DND-41 (cell line): ENCODE results near the gene SH2D1A.

Source experiments
- ATAC-seq: fragments of 200-7000 bp; cut with Tn5 transposase; 3 replicates; pipeline ENCODE4 v1.9.1; 2021; ENCODE audit warnings: low read depth; ENCODE audit not compliant: insufficient read depth
- DNase-seq: peaks from one replicate; pipeline ENCODE4 v3.0.0-alpha.2; 2020
- H2AFZ ChIP-seq: 2 replicates; pipeline ENCODE4 v1.6.0; 2012; ENCODE audit warnings: low read depth, low read length
- H3K27ac ChIP-seq: 2 replicates; pipeline ENCODE4 v1.5.1; 2012; ENCODE audit warnings: low read length, inconsistent platforms
- H3K27me3 ChIP-seq: fragments of 200-600 bp; sonication (generic); 2 replicates; pipeline ENCODE4 v1.6.0; 2012; ENCODE audit warnings: low read length, mild to moderate bottlenecking, inconsistent platforms; ENCODE audit not compliant: insufficient read depth, poor library complexity
- H3K36me3 ChIP-seq: 2 replicates; pipeline ENCODE4 v1.5.1; 2012; ENCODE audit warnings: low read length, inconsistent platforms; ENCODE audit not compliant: insufficient read depth
- H3K4me1 ChIP-seq: 2 replicates; pipeline ENCODE4 v1.5.1; 2012; ENCODE audit warnings: mild to moderate bottlenecking, low read length; ENCODE audit not compliant: insufficient read depth
- H3K4me2 ChIP-seq: 2 replicates; pipeline ENCODE4 v1.6.0; 2012; ENCODE audit warnings: mild to moderate bottlenecking, moderate library complexity, low read length, inconsistent platforms; ENCODE audit not compliant: insufficient read depth
- H3K4me3 ChIP-seq, 2 experiments: fragments of 200-600 bp in 1 of 2; shearing (Covaris generic) in 1 of 2; 2 replicates each; pipeline ENCODE4 v1.5.1; 2012 to 2016; ENCODE audit warnings: inconsistent platforms in 2 of 2, low read length in 2 of 2, mild to moderate bottlenecking in 2 of 2, low read depth in 1 of 2, moderate library complexity in 1 of 2
- H3K79me2 ChIP-seq: 2 replicates; pipeline ENCODE4 v1.6.0; 2012; ENCODE audit warnings: low read length, inconsistent platforms; ENCODE audit not compliant: insufficient read depth
- H3K9ac ChIP-seq: 2 replicates; pipeline ENCODE4 v1.6.0; 2012; ENCODE audit warnings: low read depth, mild to moderate bottlenecking, inconsistent platforms, low read length, moderate library complexity
- H3K9me3 ChIP-seq: 2 replicates; pipeline ENCODE4 v1.5.1; 2012; ENCODE audit warnings: low read length, moderate library complexity, mild to moderate bottlenecking, inconsistent platforms; ENCODE audit not compliant: insufficient read depth, severe bottlenecking
- H4K20me1 ChIP-seq: 2 replicates; pipeline ENCODE4 v1.6.0; 2012; ENCODE audit warnings: low read length; ENCODE audit not compliant: insufficient read depth
- CTCF ChIP-seq: IDR thresholded peaks from 2 replicates; pipeline ENCODE4 v1.5.1; 2012; ENCODE audit warnings: borderline replicate concordance, low read length, moderate library complexity, mild to moderate bottlenecking; ENCODE audit not compliant: poor library complexity, severe bottlenecking; ENCODE audit errors: extremely low read depth
- EZH2 ChIP-seq: IDR thresholded peaks from 3 replicates; pipeline ENCODE4 v1.6.1; 2012; ENCODE audit warnings: borderline replicate concordance, low read depth, mild to moderate bottlenecking, moderate library complexity, low read length, inconsistent platforms; ENCODE audit not compliant: severe bottlenecking

Gene SH2D1A

GRCh38 chrX:124325732-124326131 lies 20.6 kb upstream of the SH2D1A start:
- Histone ChIP-seq H3K4me1 (no peaks in the 10 kb centered on the region), H3K27ac (no peak overlapping the region), H3K27me3 (no peaks in the 10 kb centered on the region), H3K4me3 (no peak overlapping the region), H2AFZ (no peak overlapping the region), H3K79me2 (no peaks in the 10 kb centered on the region), H3K36me3 (no peaks in the 10 kb centered on the region), H3K9ac (no peak overlapping the region), H4K20me1 (no peaks in the 10 kb centered on the region), H3K9me3 (no peaks in the 10 kb centered on the region), H3K4me2 (no peak overlapping the region)
- DNase-seq (no peak), ATAC-seq (no peak)
- TF ChIP-seq EZH2 (no peak), CTCF (no peak)

- Histone ChIP-seq H3K4me3 (no peak overlapping the region), H3K9me3 (no peaks in the 10 kb centered on the region), H3K4me1 (no peaks in the 10 kb centered on the region), H2AFZ (no peak overlapping the region), H3K27me3 (no peaks in the 10 kb centered on the region), H3K9ac (no peak overlapping the region), H3K36me3 (no peaks in the 10 kb centered on the region), H3K79me2 (no peaks in the 10 kb centered on the region), H3K4me2 (no peak overlapping the region), H4K20me1 (no peaks in the 10 kb centered on the region), H3K27ac (no peak overlapping the region)
- no peak for DNase-seq
- TF ChIP-seq CTCF, result no peak
- TF ChIP-seq EZH2, result no peak
- ATAC-seq, result no peak
These were observed 17.6 kb upstream of the SH2D1A start for GRCh38 chrX:124328765-124329164.

GRCh38 chrX:124332481-124333424 lies 13.6 kb upstream of the SH2D1A start, which contains the start of gene TEX13D:
Gene TEX13D, plus strand, starts transcription at chrX:124332660. Its CDS starts 258 bp downstream, at chrX:124332918.
- H3K27ac ChIP-seq, result no peak within 1 kb of the TSS
- TF ChIP-seq EZH2, result no peak
- no peak for TF ChIP-seq CTCF
- H4K20me1 ChIP-seq, result no peaks in the 10 kb centered on the region
- no peaks in the 10 kb centered on the region for H3K36me3 ChIP-seq
- no peak within 1 kb of the TSS for H3K9ac ChIP-seq
- no peak for DNase-seq
- ATAC-seq, result no peak
- no peak within 1 kb of the TSS for H3K4me2 ChIP-seq
- no peak within 1 kb of the TSS for H3K4me3 ChIP-seq
- no peaks in the 10 kb centered on the region for H3K27me3 ChIP-seq
- H3K4me1 ChIP-seq, result no peaks in the 10 kb centered on the region
- H3K9me3 ChIP-seq, result no peaks in the 10 kb centered on the region
- no peaks in the 10 kb centered on the region for H3K79me2 ChIP-seq
- no peak within 1 kb of the TSS for H2AFZ ChIP-seq
